ENCODE results near the gene METTL13. TPM values are rescaled to one million over a fixed set of nuclear protein-coding genes. Genes with fewer than 3 reads are reported as not detected.

Gene METTL13
- polyA plus RNA-seq, 2 of the 4 experiments (the other 2 are of a cell fraction) = 53.7 to 54.0 TPM

DNA sequence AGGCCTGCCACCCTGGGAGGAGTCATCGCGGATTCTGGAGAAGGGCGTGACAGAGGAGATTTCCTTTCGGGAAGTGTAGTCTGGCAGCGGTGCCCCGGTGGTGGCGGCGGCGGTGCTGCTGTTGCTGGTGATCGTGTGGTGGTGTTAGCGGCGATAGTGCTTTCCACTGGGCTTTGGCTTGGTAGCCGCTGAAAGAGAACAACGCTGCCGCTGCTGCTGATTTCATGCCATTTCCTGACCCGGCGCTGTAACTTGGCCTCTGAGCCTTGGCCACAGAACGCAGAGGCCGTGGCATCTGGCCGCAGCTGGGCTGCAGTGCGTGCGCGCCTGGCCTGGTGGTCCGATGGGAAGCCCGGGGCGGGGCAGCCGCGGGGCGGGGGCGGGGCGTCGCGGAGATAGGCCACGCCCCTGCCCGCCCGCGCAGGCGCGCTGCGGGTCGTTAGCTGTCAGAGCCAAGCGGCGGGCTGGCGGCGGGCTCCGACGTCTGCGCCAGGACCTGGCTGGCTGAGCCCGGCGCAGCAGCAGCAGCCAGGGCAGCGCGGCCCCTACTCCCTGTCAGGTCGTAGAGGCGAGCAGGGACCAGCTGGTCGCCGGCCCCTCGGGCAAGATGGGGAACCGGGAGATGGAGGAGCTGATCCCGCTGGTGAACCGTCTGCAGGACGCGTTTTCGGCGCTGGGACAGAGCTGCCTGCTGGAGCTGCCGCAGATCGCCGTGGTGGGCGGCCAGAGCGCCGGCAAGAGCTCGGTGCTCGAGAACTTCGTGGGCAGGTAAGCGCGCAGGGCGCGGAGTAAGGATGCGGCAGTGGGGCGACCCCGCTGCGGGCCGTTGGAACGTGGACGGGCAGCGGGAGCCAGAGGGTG, 59.8 kb downstream of the METTL13 start, which contains the start of gene DNM3 (continued):
- TF ChIP-seq CBX8 (IDR thresholded peaks at IDR 0.05) = no peak

DNA sequence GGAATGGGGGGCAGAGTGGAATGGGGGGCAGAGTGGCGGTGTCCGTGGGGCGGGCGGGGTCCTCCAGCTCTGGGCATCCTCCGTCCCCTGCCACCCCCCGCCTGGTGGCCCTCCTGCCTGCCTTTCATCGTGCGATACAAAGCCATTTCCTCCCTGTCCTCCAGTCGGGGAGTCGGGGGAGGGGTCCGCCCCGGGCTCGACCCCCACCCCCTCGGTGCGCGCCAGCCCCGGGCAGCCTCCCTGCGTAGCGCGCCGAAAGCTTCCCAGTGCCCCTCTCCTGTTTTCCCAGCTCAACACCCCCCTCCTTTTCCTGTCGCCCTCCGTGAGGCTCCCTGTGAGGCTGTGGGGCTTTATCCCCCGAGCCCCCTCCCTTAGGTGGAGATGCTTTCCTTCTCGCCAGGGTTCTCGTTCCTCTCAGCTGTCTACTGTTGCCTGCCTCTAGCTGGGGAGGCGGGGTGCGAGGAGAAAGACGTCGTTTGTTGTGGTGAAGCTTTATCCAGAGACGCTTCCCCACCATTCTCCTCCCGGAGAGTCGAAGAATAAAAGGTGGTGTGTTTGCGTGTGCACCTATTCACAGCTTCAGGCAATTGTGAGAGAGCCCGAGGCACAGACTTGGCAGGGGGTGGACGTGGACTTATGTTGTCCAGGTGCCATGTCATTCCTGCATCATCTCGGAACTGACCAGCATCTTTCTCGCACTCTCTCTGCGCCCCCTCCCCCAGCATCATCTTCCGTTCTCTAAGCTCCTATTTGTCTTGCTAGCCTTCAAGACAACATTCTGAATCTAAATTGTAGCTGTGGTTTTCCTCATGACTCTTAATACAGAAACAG, 60.7 kb downstream of the METTL13 start:
- CTCF ChIA-PET = interaction anchor here (0.6 to 1.9 kb wide), 5 partner anchors 40 to 142 kb away, joined by 3 to 7 read pairs (median 4); no protein-coding TSS in a partner anchor
- TF ChIP-seq CBX8 (IDR thresholded peaks at IDR 0.05) (peak; percentile 97), HOXA7 (CRISPR knock-in tag; IDR thresholded peaks at IDR 0.05) (no peak), RNF2 (IDR thresholded peaks at IDR 0.05; ENCODE audit: borderline replicate concordance, low read depth) (peak; percentile 97)
- TF ChIP-seq, protein P1, sequence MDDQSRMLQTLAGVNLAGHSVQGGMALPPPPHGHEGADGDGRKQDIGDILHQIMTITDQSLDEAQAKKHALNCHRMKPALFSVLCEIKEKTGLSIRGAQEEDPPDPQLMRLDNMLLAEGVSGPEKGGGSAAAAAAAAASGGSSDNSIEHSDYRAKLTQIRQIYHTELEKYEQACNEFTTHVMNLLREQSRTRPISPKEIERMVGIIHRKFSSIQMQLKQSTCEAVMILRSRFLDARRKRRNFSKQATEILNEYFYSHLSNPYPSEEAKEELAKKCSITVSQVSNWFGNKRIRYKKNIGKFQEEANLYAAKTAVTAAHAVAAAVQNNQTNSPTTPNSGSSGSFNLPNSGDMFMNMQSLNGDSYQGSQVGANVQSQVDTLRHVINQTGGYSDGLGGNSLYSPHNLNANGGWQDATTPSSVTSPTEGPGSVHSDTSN (IDR thresholded peaks at IDR 0.05) = no peak
- DNase-seq (ENCODE audit: low read depth in 1 of 2, low spot score in 1 of 2) = peak in 1 of 2 experiments; percentile 20
- Histone ChIP-seq H3K4me3 (peak overlapping the region; percentile 67), H3K4me2 (peak overlapping the region; percentile 96), H3K9me3 (no peaks in the 10 kb centered on the region), H3K4me1 (peaks cover 10% of the 10 kb centered on the region; the same call in 1 of the 3 replicates), H3K27ac (peak overlapping the region; percentile 2 to 84; a peak in 3 of 6 replicates)
- ATAC-seq = peak; percentile 6 to 32; a peak in 5 of 6 replicates
- 6% methylated on average over 30 of the region's 40 CpGs for WGBS (ENCODE audit: missing lambda C conversion rate)
- no peak for FAIRE-seq
- POLR2A ChIA-PET = interaction anchor here (0.8 to 1.2 kb wide), 5 partner anchors 8 to 61 kb away, joined by 3 to 5 read pairs (median 4); partner anchors contain the start of gene METTL13

DNA sequence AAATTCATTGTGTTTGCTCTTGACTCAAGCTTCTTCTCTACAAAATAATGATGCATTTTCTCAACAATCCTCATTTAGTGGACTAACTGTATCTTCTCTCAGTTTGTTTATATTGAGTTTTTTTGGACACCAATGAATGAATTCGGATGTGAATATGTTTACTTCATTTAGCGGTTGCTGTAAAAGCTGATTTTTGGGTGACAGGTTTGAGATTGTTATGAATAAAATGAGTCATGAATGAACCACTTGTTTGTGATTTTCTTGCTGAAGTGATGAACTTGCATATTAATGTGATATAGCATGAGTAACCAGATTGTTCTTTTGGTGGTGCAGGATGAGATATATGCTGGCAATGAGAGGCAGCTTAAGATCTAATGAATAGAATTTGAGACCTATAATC, 62.9 kb downstream of the METTL13 start:
- CTCF ChIA-PET = interaction anchor here (2.4 kb wide), 1 partner anchor 42 kb away, joined by 5 read pairs; no protein-coding TSS in a partner anchor
- Histone ChIP-seq H3K9me3 (no peaks in the 10 kb centered on the region), H3K4me2 (no peak overlapping the region), H3K4me3 (no peak overlapping the region), H3K27ac (no peak overlapping the region), H3K4me1 (peaks cover 10% of the 10 kb centered on the region; the same call in 1 of the 3 replicates)
- DNase-seq (ENCODE audit: low read depth in 1 of 2, low spot score in 1 of 2) (no peak), ATAC-seq (no peak), FAIRE-seq (no peak)
- POLR2A ChIA-PET = no interaction called here
- WGBS (ENCODE audit: missing lambda C conversion rate) = 69% methylated on average over 2 of the region's 2 CpGs
- TF ChIP-seq BHLHE40 (IDR thresholded peaks at IDR 0.05; ENCODE audit: low read depth, low read length) = no peak
- TF ChIP-seq NPAS2 (CRISPR knock-in tag; IDR thresholded peaks at IDR 0.05; ENCODE audit: borderline replicate concordance) = no peak

DNA sequence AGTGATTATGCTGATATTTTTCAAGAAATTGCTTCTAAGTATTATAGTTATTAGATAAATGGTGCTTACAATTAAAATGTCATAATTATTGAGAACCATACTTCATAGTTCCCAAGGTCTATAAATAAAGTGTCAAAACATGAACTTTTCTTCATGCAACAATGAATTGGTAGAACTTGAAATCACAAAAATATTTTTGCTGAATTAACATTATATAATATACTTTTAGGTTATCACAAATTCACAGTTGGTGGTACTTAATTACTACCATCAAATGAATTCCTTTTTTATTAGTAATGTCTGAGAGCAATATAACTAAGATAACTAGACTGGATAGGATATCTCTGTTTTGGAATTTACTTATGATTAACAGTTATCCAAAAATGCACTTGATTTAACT, 64.5 kb downstream of the METTL13 start:
- FAIRE-seq (no peak), ATAC-seq (no peak), DNase-seq (ENCODE audit: low read depth in 1 of 2, low spot score in 1 of 2) (no peak)
- Histone ChIP-seq H3K4me3 (no peak overlapping the region), H3K4me1 (0 out of 3 replicates have a peak, but pooled peaks cover 6% of the 10 kb centered on the region), H3K4me2 (no peak overlapping the region), H3K9me3 (no peaks in the 10 kb centered on the region), H3K27ac (no peak overlapping the region)
- ChIA-PET POLR2A (no interaction called here), CTCF (no interaction called here)
- TF ChIP-seq JUNB (IDR thresholded peaks at IDR 0.05) (no peak), MAFK (IDR thresholded peaks at IDR 0.05; ENCODE audit: partially characterized antibody) (peak; percentile 43)

Small RNAs within 50 kb of the gene (small RNA-seq; reads per million reads assigned to genes)
- gene RF00601 = 0 reads per million in 6 experiments

Other genes starting within 250 kb of the METTL13 start
- gene MYOCOS, start 159.4 kb upstream of the METTL13 start, polyA plus RNA-seq (2011; rRNA removed) = not detected in 2 replicates
- not detected in 3 replicates for gene MYOCOS, start 159.4 kb upstream of the METTL13 start, polyA plus RNA-seq (2017; fragmentation: RNase III; extraction: RNeasy Plus Mini Kit Qiagen cat#74134 plus additional on column Dnase treatment)
- gene MYOC, start 129.0 kb upstream of the METTL13 start, polyA plus RNA-seq (2011; rRNA removed) = not detected in 2 replicates
- gene MYOC, start 129.0 kb upstream of the METTL13 start, polyA plus RNA-seq (2017; fragmentation: RNase III; extraction: RNeasy Plus Mini Kit Qiagen cat#74134 plus additional on column Dnase treatment) = not detected in 3 replicates
- 6.6 and 9.3 TPM in 2 replicates for gene VAMP4, start 39.6 kb upstream of the METTL13 start, polyA plus RNA-seq (2011; rRNA removed)
- 3.7 to 4.3 TPM (median 4.2 TPM) in 3 replicates for gene VAMP4, start 39.6 kb upstream of the METTL13 start, polyA plus RNA-seq (2017; fragmentation: RNase III; extraction: RNeasy Plus Mini Kit Qiagen cat#74134 plus additional on column Dnase treatment)
- 1.1 and 1.5 TPM in 2 replicates for gene DNM3, start 59.8 kb downstream of the METTL13 start, polyA plus RNA-seq (2011; rRNA removed)
- 0.34 to 0.57 TPM (median 0.55 TPM) in 3 replicates for gene DNM3, start 59.8 kb downstream of the METTL13 start, polyA plus RNA-seq (2017; fragmentation: RNase III; extraction: RNeasy Plus Mini Kit Qiagen cat#74134 plus additional on column Dnase treatment)